ENCODE results near the gene POU6F2.
"Not testable (repeated sequence)": the region's sequence is repeated elsewhere in the genome, so short reads cannot be mapped to it uniquely, and the experiment has no call there.

DNA sequence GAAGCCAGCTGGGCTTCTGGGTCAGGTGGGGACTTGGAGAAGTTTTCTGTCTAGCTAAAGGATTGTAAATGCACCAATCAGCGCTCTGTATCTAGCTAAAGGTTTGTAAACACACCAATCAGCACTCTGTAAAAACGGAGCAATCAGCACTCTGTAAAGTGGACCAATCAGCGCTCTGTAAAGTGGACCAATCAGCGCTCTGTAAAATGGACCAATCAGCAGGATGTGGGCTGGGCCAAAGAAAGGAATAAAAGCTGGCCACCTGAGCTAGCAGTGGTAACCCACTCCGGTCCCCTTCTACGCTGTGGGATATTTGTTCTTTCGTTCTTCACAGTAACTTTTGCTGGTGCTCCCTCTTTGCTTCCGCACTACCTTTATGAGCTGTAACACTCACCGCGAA is 216.7 kb downstream of the POU6F2 start:
- TF ChIP-seq, protein P1, sequence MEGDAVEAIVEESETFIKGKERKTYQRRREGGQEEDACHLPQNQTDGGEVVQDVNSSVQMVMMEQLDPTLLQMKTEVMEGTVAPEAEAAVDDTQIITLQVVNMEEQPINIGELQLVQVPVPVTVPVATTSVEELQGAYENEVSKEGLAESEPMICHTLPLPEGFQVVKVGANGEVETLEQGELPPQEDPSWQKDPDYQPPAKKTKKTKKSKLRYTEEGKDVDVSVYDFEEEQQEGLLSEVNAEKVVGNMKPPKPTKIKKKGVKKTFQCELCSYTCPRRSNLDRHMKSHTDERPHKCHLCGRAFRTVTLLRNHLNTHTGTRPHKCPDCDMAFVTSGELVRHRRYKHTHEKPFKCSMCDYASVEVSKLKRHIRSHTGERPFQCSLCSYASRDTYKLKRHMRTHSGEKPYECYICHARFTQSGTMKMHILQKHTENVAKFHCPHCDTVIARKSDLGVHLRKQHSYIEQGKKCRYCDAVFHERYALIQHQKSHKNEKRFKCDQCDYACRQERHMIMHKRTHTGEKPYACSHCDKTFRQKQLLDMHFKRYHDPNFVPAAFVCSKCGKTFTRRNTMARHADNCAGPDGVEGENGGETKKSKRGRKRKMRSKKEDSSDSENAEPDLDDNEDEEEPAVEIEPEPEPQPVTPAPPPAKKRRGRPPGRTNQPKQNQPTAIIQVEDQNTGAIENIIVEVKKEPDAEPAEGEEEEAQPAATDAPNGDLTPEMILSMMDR (IDR thresholded peaks at IDR 0.05): not testable (repeated sequence)
- TF ChIP-seq EZH2 (IDR thresholded peaks at IDR 0.05; ENCODE audit: borderline replicate concordance, insufficient read depth, low read depth, low read length, poor library complexity, severe bottlenecking): not testable (repeated sequence)
